ENCODE results near the gene SNPH. TPM values are rescaled to one million over a fixed set of nuclear protein-coding genes. Genes with fewer than 3 reads are reported as not detected.

The SNPH gene
- total RNA-seq, 1 experiment from 2014 or later, result 0.43 TPM

GRCh38 chr20:1357921-1358671 is 92.0 kb downstream of the SNPH start:
- Histone ChIP-seq H3K4me1 (ENCODE audit: insufficient read depth, low read length, poor library complexity, severe bottlenecking) (no peaks in the 10 kb centered on the region), H3K27me3 (replicated peaks; ENCODE audit: insufficient read depth, low read depth, low read length, poor library complexity) (no peaks in the 10 kb centered on the region), H3K4me3 (ENCODE audit: low read depth, low read length, poor library complexity, severe bottlenecking) (no peak overlapping the region), H3K36me3 (ENCODE audit: insufficient read depth, low read length, poor library complexity, severe bottlenecking) (peaks cover 34% of the 10 kb centered on the region), H3K27ac (ENCODE audit: low read depth, low read length, poor library complexity, severe bottlenecking) (no peak overlapping the region), H3K9me3 (ENCODE audit: low read depth, low read length, poor library complexity, severe bottlenecking) (peaks cover 8% of the 10 kb centered on the region)
- intact Hi-C loops (cut with micrococcal nuclease; ENCODE audit: unreplicated experiment), result no loop called here
- ChIA-PET POLR2A (ENCODE audit: low non-redundant PET) (no interaction called here), CTCF (no interaction called here)
- no peak for DNase-seq (ENCODE audit: low spot score)
- no peak for TF ChIP-seq CTCF (conservative IDR thresholded peaks at IDR 0.05; ENCODE audit: low read depth, low read length)
- TF ChIP-seq EZH2 (IDR thresholded peaks at IDR 0.05; ENCODE audit: borderline replicate concordance, low read depth, low read length, poor library complexity, severe bottlenecking), result no peak
- no TSS peak for BruUV-seq (replicated peaks)

Other genes starting within 250 kb of the SNPH start
- gene PSMF1, start 147.7 kb upstream of the SNPH start, total RNA-seq (2021), result 130 and 155 TPM in 2 replicates
- 0.31 TPM in 1 of 2 replicates, not detected in the other for gene TMEM74B, start 81.3 kb upstream of the SNPH start, total RNA-seq (2021)
- not detected in 2 replicates for gene C20orf202, start 62.8 kb upstream of the SNPH start, total RNA-seq (2021)
- not detected in 2 replicates for gene RAD21L1, start 40.2 kb upstream of the SNPH start, total RNA-seq (2021)
- gene SDCBP2, start 62.8 kb downstream of the SNPH start, total RNA-seq (2021), result 3.4 and 3.5 TPM in 2 replicates
- gene FKBP1A, start 126.8 kb downstream of the SNPH start, total RNA-seq (2021), result 264 and 270 TPM in 2 replicates
- gene NSFL1C, start 200.6 kb downstream of the SNPH start, total RNA-seq (2021), result 148 and 158 TPM in 2 replicates
- 3.1 and 4.0 TPM in 2 replicates for gene SIRPB2, start 225.1 kb downstream of the SNPH start, total RNA-seq (2021)

All from A673 (cell line).